Measurements from ENCODE around the gene TRIM4. TPM values are rescaled to one million over a fixed set of nuclear protein-coding genes. Genes with fewer than 3 reads are reported as not detected.
A peak's percentile ranks its signal among the peaks of the same experiment; 100 is the strongest.
"Not testable (repeated sequence)": the region's sequence is repeated elsewhere in the genome, so short reads cannot be mapped to it uniquely, and the experiment has no call there.

The TRIM4 gene
- total and polyA plus RNA-seq, 7 experiments from 2014 or later: 30.1 to 75.0 (median 37.6) TPM

- no peak overlapping the region for H3K4me3 ChIP-seq (ENCODE audit: low read length)
- no peak for ATAC-seq
- no peak overlapping the region for H3K4me3 Mint-ChIP-seq
- no peaks in the 10 kb centered on the region for H3K9me3 ChIP-seq (ENCODE audit: control insufficient read depth in 2 of 3, low read length in 3 of 3)
- no peak for DNase-seq
- no peaks in the 10 kb centered on the region for H3K27me3 ChIP-seq (ENCODE audit: control insufficient read depth in 2 of 2, insufficient read depth in 2 of 2, low read length in 2 of 2)
- peaks cover 5 to 34% (median 19%) of the 10 kb centered on the region in 5 donors for H3K27me3 Mint-ChIP-seq
- H3K27ac ChIP-seq (ENCODE audit: low read depth, low read length): no peak overlapping the region
- CTCF ChIA-PET: interaction anchor here (0.9 kb wide), 1 partner anchor 23 kb away, joined by 5 read pairs; no protein-coding TSS in a partner anchor
- peaks cover 0 to 4% (median 0%) of the 10 kb centered on the region in 5 donors for H3K36me3 Mint-ChIP-seq
- H3K27ac Mint-ChIP-seq: no peak overlapping the region
- H3K36me3 ChIP-seq (ENCODE audit: control insufficient read depth in 2 of 3, insufficient read depth in 3 of 3, low read length in 3 of 3): no peaks in the 10 kb centered on the region
- peaks cover 9 to 17% (median 13%) of the 10 kb centered on the region in 7 donors for H3K4me1 Mint-ChIP-seq
- POLR2A ChIA-PET: interaction anchor here (1.6 to 2.0 kb wide), 2 partner anchors 9 to 19 kb away, joined by 5 to 7 read pairs; partner anchors contain the start of genes GJC3 and TRIM4
- intact Hi-C loops (cut with micrococcal nuclease): no loop called here
- H3K9me3 Mint-ChIP-seq: peaks cover 0 to 15% (median 9%) of the 10 kb centered on the region in 11 donors
- peaks cover 0 to 12% of the 10 kb centered on the region in 2 donors for H3K4me1 ChIP-seq (ENCODE audit: control insufficient read depth in 2 of 2, insufficient read depth in 2 of 2, low read length in 2 of 2)
Measured at GRCh38 chr7:99938296-99938695, 19.0 kb upstream of the TRIM4 start.

- H3K27me3 ChIP-seq (ENCODE audit: control insufficient read depth in 2 of 2, insufficient read depth in 2 of 2, low read length in 2 of 2); ATAC-seq; intact Hi-C loops (cut with micrococcal nuclease); POLR2A ChIA-PET; H3K36me3 Mint-ChIP-seq; H3K9me3 ChIP-seq (ENCODE audit: control insufficient read depth in 2 of 3, low read length in 3 of 3); H3K36me3 ChIP-seq (ENCODE audit: control insufficient read depth in 2 of 3, insufficient read depth in 3 of 3, low read length in 3 of 3); H3K4me3 ChIP-seq (ENCODE audit: low read length); H3K27ac ChIP-seq (ENCODE audit: low read depth, low read length): not testable (repeated sequence)
- H3K9me3 Mint-ChIP-seq: peaks cover 0 to 15% (median 9%) of the 10 kb centered on the region in 11 donors
- DNase-seq: peak in 1 of 9 donors; percentile 18
- peaks cover 14 to 25% (median 20%) of the 10 kb centered on the region in 7 donors for H3K4me1 Mint-ChIP-seq
- peaks cover 0 to 17% of the 10 kb centered on the region in 2 donors for H3K4me1 ChIP-seq (ENCODE audit: control insufficient read depth in 2 of 2, insufficient read depth in 2 of 2, low read length in 2 of 2)
- H3K27me3 Mint-ChIP-seq: peaks cover 0 to 27% (median 6%) of the 10 kb centered on the region in 5 donors
- CTCF ChIA-PET: interaction anchor here (0.6 kb wide), 1 partner anchor 167 kb away, joined by 3 read pairs; no protein-coding TSS in a partner anchor
- peak overlapping the region in 6 of 9 donors; percentile 15 to 84 (median 42) for H3K27ac Mint-ChIP-seq
- H3K4me3 Mint-ChIP-seq: peak overlapping the region in 5 of 10 donors; percentile 5 to 46 (median 38)
Measured at GRCh38 chr7:99935009-99935408, 15.7 kb upstream of the TRIM4 start.

GRCh38 chr7:99930376-99930775, 11.0 kb upstream of the TRIM4 start:
- H3K27ac Mint-ChIP-seq: peak overlapping the region in 8 of 9 donors; percentile 10 to 93 (median 86)
- Histone ChIP-seq H3K27me3 (ENCODE audit: control insufficient read depth in 2 of 2, insufficient read depth in 2 of 2, low read length in 2 of 2) (no peaks in the 10 kb centered on the region), H3K4me1 (ENCODE audit: control insufficient read depth in 2 of 2, insufficient read depth in 2 of 2, low read length in 2 of 2) (peaks cover 0 to 26% of the 10 kb centered on the region in 2 donors), H3K9me3 (ENCODE audit: control insufficient read depth in 2 of 3, low read length in 3 of 3) (no peaks in the 10 kb centered on the region), H3K36me3 (ENCODE audit: control insufficient read depth in 2 of 3, insufficient read depth in 3 of 3, low read length in 3 of 3) (no peaks in the 10 kb centered on the region), H3K4me3 (ENCODE audit: low read length) (no peak overlapping the region), H3K27ac (ENCODE audit: low read depth, low read length) (no peak overlapping the region)
- H3K9me3 Mint-ChIP-seq: no peaks in the 10 kb centered on the region
- ATAC-seq: no peak
- intact Hi-C loops (cut with micrococcal nuclease): no loop called here
- ChIA-PET CTCF (interaction anchor here (0.6 to 2.2 kb wide), 6 partner anchors 12 to 60 kb away, joined by 3 to 22 read pairs (median 8); partner anchors contain the start of gene TRIM4), POLR2A (interaction anchor here (1.0 to 2.6 kb wide), 3 partner anchors 11 to 15 kb away, joined by 4 to 39 read pairs (median 4); partner anchors contain the start of gene TRIM4)
- no peak for DNase-seq
- peak overlapping the region in 6 of 10 donors; percentile 11 to 87 (median 84) for H3K4me3 Mint-ChIP-seq
- H3K4me1 Mint-ChIP-seq: peaks cover 24 to 45% (median 42%) of the 10 kb centered on the region in 7 donors
- no peaks in the 10 kb centered on the region for H3K36me3 Mint-ChIP-seq
- peaks cover 0 to 43% (median 13%) of the 10 kb centered on the region in 5 donors for H3K27me3 Mint-ChIP-seq

- Mint-ChIP-seq H3K4me1 (peaks cover 17 to 38% (median 35%) of the 10 kb centered on the region in 7 donors), H3K4me3 (peak overlapping the region; percentile 80 to 87 (median 84)), H3K9me3 (no peaks in the 10 kb centered on the region), H3K27ac (peak overlapping the region; percentile 38 to 93 (median 85)), H3K36me3 (no peaks in the 10 kb centered on the region), H3K27me3 (peaks cover 0 to 42% (median 14%) of the 10 kb centered on the region in 5 donors)
- no peaks in the 10 kb centered on the region for H3K9me3 ChIP-seq (ENCODE audit: control insufficient read depth in 2 of 3, low read length in 3 of 3)
- DNase-seq (no peak), ATAC-seq (no peak)
- H3K4me3 ChIP-seq (ENCODE audit: low read length): peak overlapping the region; percentile 27
- CTCF ChIA-PET: interaction anchor here (0.6 to 2.2 kb wide), 8 partner anchors 11 to 120 kb away, joined by 3 to 22 read pairs (median 5); partner anchors contain the start of genes TRIM4 and ZSCAN21
- H3K36me3 ChIP-seq (ENCODE audit: control insufficient read depth in 2 of 3, insufficient read depth in 3 of 3, low read length in 3 of 3): no peaks in the 10 kb centered on the region
- peaks cover 0 to 19% of the 10 kb centered on the region in 2 donors for H3K4me1 ChIP-seq (ENCODE audit: control insufficient read depth in 2 of 2, insufficient read depth in 2 of 2, low read length in 2 of 2)
- intact Hi-C loops (cut with micrococcal nuclease): loop anchor here (1.0 kb wide), 4 partner anchors 10 to 62 kb away; partner anchors contain the start of gene TRIM4 (in 2 of the 2)
- peak overlapping the region; percentile 29 for H3K27ac ChIP-seq (ENCODE audit: low read depth, low read length)
- no peaks in the 10 kb centered on the region for H3K27me3 ChIP-seq (ENCODE audit: control insufficient read depth in 2 of 2, insufficient read depth in 2 of 2, low read length in 2 of 2)
- POLR2A ChIA-PET: interaction anchor here (0.6 to 2.6 kb wide), 10 partner anchors 9 to 1761 kb away, joined by 3 to 39 read pairs (median 4); partner anchors contain the start of genes CPSF4, PTCD1 and TRIM4
Measured at GRCh38 chr7:99929730-99930053, 10.4 kb upstream of the TRIM4 start.

- H3K9me3 Mint-ChIP-seq: no peaks in the 10 kb centered on the region
- Histone ChIP-seq H3K27me3 (ENCODE audit: control insufficient read depth in 2 of 2, insufficient read depth in 2 of 2, low read length in 2 of 2) (no peaks in the 10 kb centered on the region), H3K9me3 (ENCODE audit: control insufficient read depth in 2 of 3, low read length in 3 of 3) (no peaks in the 10 kb centered on the region), H3K4me1 (ENCODE audit: control insufficient read depth in 2 of 2, insufficient read depth in 2 of 2, low read length in 2 of 2) (peaks cover 0 to 16% of the 10 kb centered on the region in 2 donors), H3K27ac (ENCODE audit: low read depth, low read length) (peak within 1 kb of the TSS; percentile 29), H3K4me3 (ENCODE audit: low read length) (peak within 1 kb of the TSS; percentile 27), H3K36me3 (ENCODE audit: control insufficient read depth in 2 of 3, insufficient read depth in 3 of 3, low read length in 3 of 3) (no peaks in the 10 kb centered on the region)
- peak within 1 kb of the TSS; percentile 80 to 87 (median 84) for H3K4me3 Mint-ChIP-seq
- H3K4me1 Mint-ChIP-seq: peaks cover 17 to 33% (median 33%) of the 10 kb centered on the region in 7 donors
- H3K27ac Mint-ChIP-seq: peak within 1 kb of the TSS; percentile 48 to 93 (median 85)
- no peaks in the 10 kb centered on the region for H3K36me3 Mint-ChIP-seq
- intact Hi-C loops (cut with micrococcal nuclease): loop anchor here (1.0 kb wide), 4 partner anchors 10 to 62 kb away; partner anchors contain the start of gene TRIM4 (in 2 of the 2)
- ATAC-seq (peak; percentile 90), DNase-seq (peak in 8 of 9 donors; percentile 27 to 61 (median 52))
- CTCF ChIA-PET: interaction anchor here (0.6 to 2.2 kb wide), 8 partner anchors 11 to 120 kb away, joined by 3 to 22 read pairs (median 5); partner anchors contain the start of genes TRIM4 and ZSCAN21
- H3K27me3 Mint-ChIP-seq: peaks cover 0 to 44% (median 14%) of the 10 kb centered on the region in 5 donors
- POLR2A ChIA-PET: interaction anchor here (0.6 to 2.6 kb wide), 12 partner anchors 8 to 1760 kb away, joined by 3 to 39 read pairs (median 4); partner anchors contain the start of genes CPSF4, PTCD1 and TRIM4
Measured at GRCh38 chr7:99928994-99929729, 9.8 kb upstream of the TRIM4 start, which contains the start of gene GJC3. Gene GJC3 (minus strand): TSS chr7:99929620. CDS start chr7:99929620, 0 bp downstream.

GRCh38 chr7:99928188-99928587, 8.9 kb upstream of the TRIM4 start:
- POLR2A ChIA-PET: interaction anchor here (0.8 to 2.6 kb wide), 3 partner anchors 9 to 88 kb away, joined by 3 to 39 read pairs (median 5); partner anchors contain the start of gene TRIM4
- H3K27ac Mint-ChIP-seq: peak overlapping the region in 3 of 9 donors; percentile 7 to 76 (median 65)

More at GRCh38 chr7:99928188-99928587, 8.9 kb upstream of the TRIM4 start:
- Mint-ChIP-seq H3K4me3 (peak overlapping the region; percentile 9 to 87 (median 84)), H3K27me3 (peaks cover 0 to 43% (median 14%) of the 10 kb centered on the region in 5 donors), H3K36me3 (no peaks in the 10 kb centered on the region), H3K4me1 (peaks cover 16 to 33% (median 33%) of the 10 kb centered on the region in 7 donors), H3K9me3 (no peaks in the 10 kb centered on the region)
- Histone ChIP-seq H3K4me3 (ENCODE audit: low read length) (no peak overlapping the region), H3K27me3 (ENCODE audit: control insufficient read depth in 2 of 2, insufficient read depth in 2 of 2, low read length in 2 of 2) (no peaks in the 10 kb centered on the region), H3K36me3 (ENCODE audit: control insufficient read depth in 2 of 3, insufficient read depth in 3 of 3, low read length in 3 of 3) (no peaks in the 10 kb centered on the region), H3K27ac (ENCODE audit: low read depth, low read length) (no peak overlapping the region), H3K9me3 (ENCODE audit: control insufficient read depth in 2 of 3, low read length in 3 of 3) (no peaks in the 10 kb centered on the region), H3K4me1 (ENCODE audit: control insufficient read depth in 2 of 2, insufficient read depth in 2 of 2, low read length in 2 of 2) (peaks cover 0 to 16% of the 10 kb centered on the region in 2 donors)
- CTCF ChIA-PET: interaction anchor here (1.6 to 2.0 kb wide), 3 partner anchors 10 to 22 kb away, joined by 5 to 22 read pairs (median 14); partner anchors contain the start of gene TRIM4
- DNase-seq (no peak), ATAC-seq (no peak)
- intact Hi-C loops (cut with micrococcal nuclease): no loop called here

All from naive thymus-derived CD4-positive, alpha-beta T cell (primary cell).